K562 (cell line): ENCODE measurements around the gene CD300LD. TPM values are rescaled to one million over a fixed set of nuclear protein-coding genes. Genes with fewer than 3 reads are reported as not detected.

Experiments used
- DNMT1 ChIP-seq: fragments of 450-650 bp; IDR thresholded peaks from 2 replicates; pipeline ENCODE4 v1.6.1; 2016; ENCODE audit warnings: antibody characterized with exemption, mild to moderate bottlenecking
- HCFC1 ChIP-seq: IDR thresholded peaks from 2 replicates; pipeline ENCODE4 v1.6.1; 2012; ENCODE audit warnings: low read depth, low read length, improper control_type of control experiment
- PYGO2 ChIP-seq: fragments of 450-650 bp; IDR thresholded peaks from 2 replicates; pipeline ENCODE4 v1.6.1; 2016; ENCODE audit warnings: mild to moderate bottlenecking, missing genetic modification characterization, moderate library complexity, missing compliant biosample characterization
- ZNF354B ChIP-seq: fragments of 250-450 bp; sonication (Bioruptor Pico); IDR thresholded peaks from 2 replicates; pipeline ENCODE4 v1.4.0; 2020
- polyA plus RNA-seq, 8 experiments: library from polyadenylated mRNA; depleted of rRNA in 4 of 8; stranded (reverse) in 5 of 8; unstranded in 3 of 8; fragments of >200 nt; fragmentation: Nextera tagmentation in 2 of 8; fragmentation: Illumina TruSeq in 1 of 8; extraction: Ambion mirVana in 2 of 8; extraction: Trizol in 1 of 8; gene quantifications; 2 replicates each; pipeline versions ENCODE4 v1.2.1 to v1.2.3, GENCODE V29; 2011 to 2014; ENCODE audit warnings: inconsistent platforms in 1 of 8, missing spikeins in 1 of 8
- total RNA-seq, 7 experiments: library from RNA; depleted of rRNA in 6 of 7; stranded (reverse); fragments of >200 nt in 6 of 7; fragmentation: Illumina TruSeq in 2 of 7; extraction: Trizol in 2 of 7; gene quantifications; 2 replicates each; pipeline versions ENCODE4 v1.2.1 to v1.2.3, GENCODE V29; 2011 to 2021; ENCODE audit warnings: low replicate concordance in 1 of 7
- TF ChIP-seq, protein P1 (sequence below): conservative IDR thresholded peaks from 2 replicates; pipeline ENCODE4 v1.6.1; 2011; ENCODE audit warnings: low read depth, mild to moderate bottlenecking, low read length; ENCODE audit not compliant: control insufficient read depth
- TF ChIP-seq, protein P2 (sequence below): sonication (generic); formaldehyde crosslinking; IDR thresholded peaks from 2 replicates; pipeline ENCODE4 v1.8.1; 2023; ENCODE audit warnings: mild to moderate bottlenecking, missing genetic modification reagents
- TF ChIP-seq, protein P3 (sequence below): fragments of 200-600 bp; sonication (generic); IDR thresholded peaks from one replicate; pipeline ENCODE4 v1.6.1; 2012; ENCODE audit warnings: mild to moderate bottlenecking, low read depth, low read length, inconsistent platforms
- TF ChIP-seq, protein P4 (sequence below): fragments of 250-450 bp; sonication (Bioruptor Pico); IDR thresholded peaks from 2 replicates; pipeline ENCODE4 v1.4.0; 2020; ENCODE audit warnings: mild to moderate bottlenecking, moderate library complexity, borderline replicate concordance

CD300LD gene
- total and polyA plus RNA-seq, 9 of the 15 experiments (the other 6 are each of a cell fraction or from before 2014, with no cell fraction given) = not detected

DNA sequence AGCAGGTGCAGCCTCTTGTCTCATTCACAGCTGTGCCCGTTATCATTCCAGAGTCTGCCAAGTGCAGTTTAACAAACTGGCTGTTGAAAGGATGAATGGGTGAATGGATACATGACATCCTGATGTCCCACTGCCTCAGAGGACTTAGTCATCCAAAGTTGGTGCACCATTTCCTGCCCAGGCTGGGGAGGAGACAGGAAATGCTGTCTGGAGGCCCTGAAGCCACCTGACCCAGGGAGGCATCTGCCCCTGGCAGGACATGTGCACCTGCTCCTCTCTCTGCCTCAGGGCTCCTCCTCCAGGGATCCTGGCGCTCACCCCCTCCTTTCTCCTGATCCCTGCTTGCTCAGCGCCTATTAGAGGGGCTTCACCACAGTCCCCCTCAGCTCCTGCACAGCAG is 44.3 kb downstream of the CD300LD start (continued):
- TF ChIP-seq ZNF354B (CRISPR knock-in tag) = no peak
- no peak for TF ChIP-seq PYGO2
- TF ChIP-seq, protein P1, sequence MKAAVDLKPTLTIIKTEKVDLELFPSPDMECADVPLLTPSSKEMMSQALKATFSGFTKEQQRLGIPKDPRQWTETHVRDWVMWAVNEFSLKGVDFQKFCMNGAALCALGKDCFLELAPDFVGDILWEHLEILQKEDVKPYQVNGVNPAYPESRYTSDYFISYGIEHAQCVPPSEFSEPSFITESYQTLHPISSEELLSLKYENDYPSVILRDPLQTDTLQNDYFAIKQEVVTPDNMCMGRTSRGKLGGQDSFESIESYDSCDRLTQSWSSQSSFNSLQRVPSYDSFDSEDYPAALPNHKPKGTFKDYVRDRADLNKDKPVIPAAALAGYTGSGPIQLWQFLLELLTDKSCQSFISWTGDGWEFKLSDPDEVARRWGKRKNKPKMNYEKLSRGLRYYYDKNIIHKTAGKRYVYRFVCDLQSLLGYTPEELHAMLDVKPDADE = no peak
- TF ChIP-seq, protein P2, sequence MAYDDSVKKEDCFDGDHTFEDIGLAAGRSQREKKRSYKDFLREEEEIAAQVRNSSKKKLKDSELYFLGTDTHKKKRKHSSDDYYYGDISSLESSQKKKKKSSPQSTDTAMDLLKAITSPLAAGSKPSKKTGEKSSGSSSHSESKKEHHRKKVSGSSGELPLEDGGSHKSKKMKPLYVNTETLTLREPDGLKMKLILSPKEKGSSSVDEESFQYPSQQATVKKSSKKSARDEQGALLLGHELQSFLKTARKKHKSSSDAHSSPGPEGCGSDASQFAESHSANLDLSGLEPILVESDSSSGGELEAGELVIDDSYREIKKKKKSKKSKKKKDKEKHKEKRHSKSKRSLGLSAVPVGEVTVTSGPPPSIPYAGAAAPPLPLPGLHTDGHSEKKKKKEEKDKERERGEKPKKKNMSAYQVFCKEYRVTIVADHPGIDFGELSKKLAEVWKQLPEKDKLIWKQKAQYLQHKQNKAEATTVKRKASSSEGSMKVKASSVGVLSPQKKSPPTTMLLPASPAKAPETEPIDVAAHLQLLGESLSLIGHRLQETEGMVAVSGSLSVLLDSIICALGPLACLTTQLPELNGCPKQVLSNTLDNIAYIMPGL (CRISPR knock-in tag) = no peak
- TF ChIP-seq HCFC1 = no peak
- no peak for TF ChIP-seq DNMT1
- TF ChIP-seq, protein P3, sequence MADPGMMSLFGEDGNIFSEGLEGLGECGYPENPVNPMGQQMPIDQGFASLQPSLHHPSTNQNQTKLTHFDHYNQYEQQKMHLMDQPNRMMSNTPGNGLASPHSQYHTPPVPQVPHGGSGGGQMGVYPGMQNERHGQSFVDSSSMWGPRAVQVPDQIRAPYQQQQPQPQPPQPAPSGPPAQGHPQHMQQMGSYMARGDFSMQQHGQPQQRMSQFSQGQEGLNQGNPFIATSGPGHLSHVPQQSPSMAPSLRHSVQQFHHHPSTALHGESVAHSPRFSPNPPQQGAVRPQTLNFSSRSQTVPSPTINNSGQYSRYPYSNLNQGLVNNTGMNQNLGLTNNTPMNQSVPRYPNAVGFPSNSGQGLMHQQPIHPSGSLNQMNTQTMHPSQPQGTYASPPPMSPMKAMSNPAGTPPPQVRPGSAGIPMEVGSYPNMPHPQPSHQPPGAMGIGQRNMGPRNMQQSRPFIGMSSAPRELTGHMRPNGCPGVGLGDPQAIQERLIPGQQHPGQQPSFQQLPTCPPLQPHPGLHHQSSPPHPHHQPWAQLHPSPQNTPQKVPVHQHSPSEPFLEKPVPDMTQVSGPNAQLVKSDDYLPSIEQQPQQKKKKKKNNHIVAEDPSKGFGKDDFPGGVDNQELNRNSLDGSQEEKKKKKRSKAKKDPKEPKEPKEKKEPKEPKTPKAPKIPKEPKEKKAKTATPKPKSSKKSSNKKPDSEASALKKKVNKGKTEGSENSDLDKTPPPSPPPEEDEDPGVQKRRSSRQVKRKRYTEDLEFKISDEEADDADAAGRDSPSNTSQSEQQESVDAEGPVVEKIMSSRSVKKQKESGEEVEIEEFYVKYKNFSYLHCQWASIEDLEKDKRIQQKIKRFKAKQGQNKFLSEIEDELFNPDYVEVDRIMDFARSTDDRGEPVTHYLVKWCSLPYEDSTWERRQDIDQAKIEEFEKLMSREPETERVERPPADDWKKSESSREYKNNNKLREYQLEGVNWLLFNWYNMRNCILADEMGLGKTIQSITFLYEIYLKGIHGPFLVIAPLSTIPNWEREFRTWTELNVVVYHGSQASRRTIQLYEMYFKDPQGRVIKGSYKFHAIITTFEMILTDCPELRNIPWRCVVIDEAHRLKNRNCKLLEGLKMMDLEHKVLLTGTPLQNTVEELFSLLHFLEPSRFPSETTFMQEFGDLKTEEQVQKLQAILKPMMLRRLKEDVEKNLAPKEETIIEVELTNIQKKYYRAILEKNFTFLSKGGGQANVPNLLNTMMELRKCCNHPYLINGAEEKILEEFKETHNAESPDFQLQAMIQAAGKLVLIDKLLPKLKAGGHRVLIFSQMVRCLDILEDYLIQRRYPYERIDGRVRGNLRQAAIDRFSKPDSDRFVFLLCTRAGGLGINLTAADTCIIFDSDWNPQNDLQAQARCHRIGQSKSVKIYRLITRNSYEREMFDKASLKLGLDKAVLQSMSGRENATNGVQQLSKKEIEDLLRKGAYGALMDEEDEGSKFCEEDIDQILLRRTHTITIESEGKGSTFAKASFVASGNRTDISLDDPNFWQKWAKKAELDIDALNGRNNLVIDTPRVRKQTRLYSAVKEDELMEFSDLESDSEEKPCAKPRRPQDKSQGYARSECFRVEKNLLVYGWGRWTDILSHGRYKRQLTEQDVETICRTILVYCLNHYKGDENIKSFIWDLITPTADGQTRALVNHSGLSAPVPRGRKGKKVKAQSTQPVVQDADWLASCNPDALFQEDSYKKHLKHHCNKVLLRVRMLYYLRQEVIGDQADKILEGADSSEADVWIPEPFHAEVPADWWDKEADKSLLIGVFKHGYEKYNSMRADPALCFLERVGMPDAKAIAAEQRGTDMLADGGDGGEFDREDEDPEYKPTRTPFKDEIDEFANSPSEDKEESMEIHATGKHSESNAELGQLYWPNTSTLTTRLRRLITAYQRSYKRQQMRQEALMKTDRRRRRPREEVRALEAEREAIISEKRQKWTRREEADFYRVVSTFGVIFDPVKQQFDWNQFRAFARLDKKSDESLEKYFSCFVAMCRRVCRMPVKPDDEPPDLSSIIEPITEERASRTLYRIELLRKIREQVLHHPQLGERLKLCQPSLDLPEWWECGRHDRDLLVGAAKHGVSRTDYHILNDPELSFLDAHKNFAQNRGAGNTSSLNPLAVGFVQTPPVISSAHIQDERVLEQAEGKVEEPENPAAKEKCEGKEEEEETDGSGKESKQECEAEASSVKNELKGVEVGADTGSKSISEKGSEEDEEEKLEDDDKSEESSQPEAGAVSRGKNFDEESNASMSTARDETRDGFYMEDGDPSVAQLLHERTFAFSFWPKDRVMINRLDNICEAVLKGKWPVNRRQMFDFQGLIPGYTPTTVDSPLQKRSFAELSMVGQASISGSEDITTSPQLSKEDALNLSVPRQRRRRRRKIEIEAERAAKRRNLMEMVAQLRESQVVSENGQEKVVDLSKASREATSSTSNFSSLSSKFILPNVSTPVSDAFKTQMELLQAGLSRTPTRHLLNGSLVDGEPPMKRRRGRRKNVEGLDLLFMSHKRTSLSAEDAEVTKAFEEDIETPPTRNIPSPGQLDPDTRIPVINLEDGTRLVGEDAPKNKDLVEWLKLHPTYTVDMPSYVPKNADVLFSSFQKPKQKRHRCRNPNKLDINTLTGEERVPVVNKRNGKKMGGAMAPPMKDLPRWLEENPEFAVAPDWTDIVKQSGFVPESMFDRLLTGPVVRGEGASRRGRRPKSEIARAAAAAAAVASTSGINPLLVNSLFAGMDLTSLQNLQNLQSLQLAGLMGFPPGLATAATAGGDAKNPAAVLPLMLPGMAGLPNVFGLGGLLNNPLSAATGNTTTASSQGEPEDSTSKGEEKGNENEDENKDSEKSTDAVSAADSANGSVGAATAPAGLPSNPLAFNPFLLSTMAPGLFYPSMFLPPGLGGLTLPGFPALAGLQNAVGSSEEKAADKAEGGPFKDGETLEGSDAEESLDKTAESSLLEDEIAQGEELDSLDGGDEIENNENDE = no peak
- TF ChIP-seq, protein P4, sequence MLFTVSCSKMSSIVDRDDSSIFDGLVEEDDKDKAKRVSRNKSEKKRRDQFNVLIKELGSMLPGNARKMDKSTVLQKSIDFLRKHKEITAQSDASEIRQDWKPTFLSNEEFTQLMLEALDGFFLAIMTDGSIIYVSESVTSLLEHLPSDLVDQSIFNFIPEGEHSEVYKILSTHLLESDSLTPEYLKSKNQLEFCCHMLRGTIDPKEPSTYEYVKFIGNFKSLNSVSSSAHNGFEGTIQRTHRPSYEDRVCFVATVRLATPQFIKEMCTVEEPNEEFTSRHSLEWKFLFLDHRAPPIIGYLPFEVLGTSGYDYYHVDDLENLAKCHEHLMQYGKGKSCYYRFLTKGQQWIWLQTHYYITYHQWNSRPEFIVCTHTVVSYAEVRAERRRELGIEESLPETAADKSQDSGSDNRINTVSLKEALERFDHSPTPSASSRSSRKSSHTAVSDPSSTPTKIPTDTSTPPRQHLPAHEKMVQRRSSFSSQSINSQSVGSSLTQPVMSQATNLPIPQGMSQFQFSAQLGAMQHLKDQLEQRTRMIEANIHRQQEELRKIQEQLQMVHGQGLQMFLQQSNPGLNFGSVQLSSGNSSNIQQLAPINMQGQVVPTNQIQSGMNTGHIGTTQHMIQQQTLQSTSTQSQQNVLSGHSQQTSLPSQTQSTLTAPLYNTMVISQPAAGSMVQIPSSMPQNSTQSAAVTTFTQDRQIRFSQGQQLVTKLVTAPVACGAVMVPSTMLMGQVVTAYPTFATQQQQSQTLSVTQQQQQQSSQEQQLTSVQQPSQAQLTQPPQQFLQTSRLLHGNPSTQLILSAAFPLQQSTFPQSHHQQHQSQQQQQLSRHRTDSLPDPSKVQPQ (CRISPR knock-in tag) = no peak
